NCI-H69 (cell line): ENCODE measurements around the gene HRAS.
"Not testable (repeated sequence)": the region's sequence is repeated elsewhere in the genome, so short reads cannot be mapped to it uniquely, and the experiment has no call there.

Experiments
- DNase-seq: peaks from one replicate; lab custom pipeline; 2025; lab: John Stamatoyannopoulos, UW

Gene HRAS

GRCh38 chr11:535519-536454 lies at the start of gene HRAS:
HRAS (minus strand) TSS chr11:535576.
- DNase-seq: peak; percentile 97

- no peak for DNase-seq
Observed at GRCh38 chr11:584287-584686, 48.9 kb upstream of the HRAS start.

DNA sequence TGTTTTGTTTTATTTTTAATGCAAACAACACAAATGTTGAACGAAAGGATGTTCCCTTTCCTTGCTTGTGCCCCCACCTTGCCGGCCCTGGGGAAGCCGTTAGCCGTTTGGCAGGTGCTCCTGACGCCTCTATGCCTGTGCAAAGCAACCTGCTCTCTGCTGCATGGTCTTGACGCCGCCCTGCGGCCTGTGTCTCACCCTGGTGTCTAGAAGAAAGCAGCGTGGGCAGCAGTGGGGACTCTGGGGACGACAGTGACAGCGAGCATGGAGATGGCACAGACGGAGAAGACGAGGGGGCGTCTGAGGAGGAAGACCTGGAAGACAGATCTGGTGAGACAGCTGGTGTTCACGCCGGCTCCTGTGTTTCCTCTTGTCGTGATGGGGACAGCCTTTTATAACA lies 46.4 kb upstream of the HRAS start:
- DNase-seq: no peak

DNA sequence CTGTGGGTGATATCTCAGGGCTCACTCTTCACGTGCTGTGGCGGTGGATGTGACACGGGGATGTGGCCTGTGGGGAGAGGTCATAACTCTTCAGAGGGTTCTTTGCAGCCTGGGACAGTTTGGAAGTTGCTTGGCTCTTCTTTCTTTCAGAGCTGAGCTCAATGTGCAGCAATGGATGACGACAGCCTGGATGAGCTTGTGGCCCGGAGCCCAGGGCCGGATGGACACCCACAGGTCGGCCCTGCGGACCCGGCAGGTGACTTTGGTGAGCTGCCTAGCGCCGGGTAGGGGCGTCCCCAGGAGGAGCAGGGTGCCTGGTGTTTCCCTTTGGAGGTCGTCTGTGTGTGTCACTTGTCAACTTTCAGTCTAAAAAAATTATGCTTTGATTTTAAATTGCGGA lies 46.0 kb upstream of the HRAS start:
- DNase-seq: no peak

GRCh38 chr11:579830-580601 lies 44.6 kb upstream of the HRAS start:
- DNase-seq: no peak

- no peak for DNase-seq
Observed at GRCh38 chr11:578276-579035, 43.1 kb upstream of the HRAS start.

- DNase-seq: no peak
Observed at GRCh38 chr11:577611-577894, 42.2 kb upstream of the HRAS start.

- DNase-seq: peak; percentile 23
Observed at GRCh38 chr11:576811-577610, 41.6 kb upstream of the HRAS start.

DNA sequence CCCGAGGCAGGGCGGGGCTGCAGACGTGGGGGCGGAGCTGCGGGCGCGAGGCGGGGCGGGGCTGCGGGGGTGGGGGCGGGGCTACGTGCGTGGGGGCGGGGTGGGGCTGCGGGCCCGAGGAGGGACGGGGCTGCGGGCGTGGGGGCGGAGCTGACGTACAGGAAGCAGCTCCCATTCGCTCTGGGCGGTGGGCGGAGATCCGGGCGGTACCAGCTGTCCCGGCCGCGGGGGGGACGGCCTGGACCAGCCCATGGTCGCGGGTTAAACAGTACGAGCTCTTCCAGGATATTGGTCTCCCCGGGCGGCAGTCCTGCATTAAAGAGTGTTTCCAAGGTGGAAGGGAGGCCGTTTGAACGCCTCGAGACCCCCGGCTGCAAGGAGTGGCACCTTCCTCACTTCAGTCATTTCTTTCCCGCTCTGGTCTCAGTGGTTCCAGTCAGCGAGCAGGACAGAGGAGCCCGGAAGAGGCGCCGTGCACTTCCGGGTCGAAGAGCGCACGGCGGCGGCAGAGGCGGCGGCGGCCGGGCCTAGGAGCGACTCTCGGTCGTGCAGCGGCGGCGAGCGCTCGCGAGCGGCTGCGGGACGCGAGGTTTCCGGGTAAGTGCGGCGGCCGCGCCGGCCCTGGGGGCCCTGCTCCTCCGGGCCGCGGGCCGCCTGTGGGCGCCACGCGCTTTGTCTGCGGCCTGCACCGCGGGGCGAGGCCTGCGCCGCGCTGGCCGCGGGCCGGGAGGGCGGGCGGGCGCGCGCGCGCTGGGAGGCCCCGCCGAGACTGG lies 40.8 kb upstream of the HRAS start, which contains the start of gene PHRF1:
PHRF1 (plus strand) TSS at position 475 of the 773 bp plus-strand sequence. CDS start 5,043 bp downstream, outside the sequence.
- peak; percentile 96 for DNase-seq

DNA sequence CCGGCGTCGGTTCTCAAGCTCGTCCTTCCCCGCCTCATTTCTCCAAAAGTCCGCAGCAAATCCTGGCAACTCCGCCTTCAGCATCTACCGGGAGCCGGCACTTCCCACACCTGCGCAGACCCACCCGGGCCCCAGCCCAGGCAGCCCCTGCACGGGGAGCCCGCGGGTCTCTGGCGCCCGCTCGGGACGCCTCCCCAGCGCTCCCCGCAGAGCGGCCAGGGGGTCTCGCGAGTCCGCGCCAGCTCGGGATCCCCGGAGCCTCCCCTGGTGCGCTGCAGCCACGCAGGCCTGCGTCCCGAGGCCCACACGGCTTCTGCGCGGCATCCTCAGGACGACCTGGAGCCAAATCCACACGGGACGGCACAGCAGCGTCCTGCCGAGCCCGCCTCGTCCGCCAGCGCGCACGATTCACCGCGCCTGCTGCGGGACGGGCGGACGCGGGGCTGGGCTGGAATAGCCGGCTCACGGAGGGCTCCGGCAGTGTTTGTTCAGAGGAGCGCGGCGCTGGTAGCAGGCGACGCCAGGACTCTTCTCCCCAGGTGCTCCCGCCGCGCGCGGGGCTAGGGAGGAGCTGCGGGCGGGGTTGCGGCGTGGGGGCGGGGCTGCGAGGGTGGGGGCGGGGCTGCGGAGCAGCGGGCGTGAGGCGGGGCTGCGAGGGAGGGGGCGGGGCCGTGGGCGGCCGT lies 40.1 kb upstream of the HRAS start:
- peak; percentile 95 for DNase-seq

DNA sequence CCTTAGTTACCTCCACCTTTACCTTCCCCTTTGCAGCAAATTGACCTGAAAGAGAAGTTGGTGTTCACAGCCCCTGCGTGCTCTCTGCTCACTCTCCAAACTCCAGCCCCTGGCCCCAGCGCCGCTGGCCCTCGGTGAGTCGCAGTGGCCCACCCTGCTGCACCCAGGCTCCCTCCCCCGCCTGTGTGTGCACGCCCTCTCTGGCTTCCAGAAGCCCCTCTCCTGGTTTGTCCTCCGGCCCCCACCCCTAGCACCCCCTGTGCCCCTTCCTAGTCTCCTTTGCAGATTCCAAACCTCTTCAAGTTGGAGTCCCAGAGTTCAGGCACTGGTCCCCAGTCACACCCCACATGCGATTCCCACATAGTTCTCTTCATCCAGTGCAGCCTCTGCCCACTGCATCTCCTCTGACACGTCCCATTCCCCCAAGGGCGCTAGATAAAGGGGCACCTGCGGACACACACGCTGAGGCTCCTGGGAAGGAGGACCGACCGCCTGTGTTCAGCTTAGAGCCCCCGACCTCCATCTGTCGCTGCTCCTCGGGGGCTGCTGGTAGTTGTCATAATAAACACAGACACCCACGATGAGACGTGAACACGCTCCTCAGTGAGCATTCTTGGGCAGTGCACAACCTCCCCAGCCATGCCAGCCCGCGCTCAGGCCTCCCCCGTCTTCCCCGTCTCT lies 39.4 kb upstream of the HRAS start:
- peak; percentile 69 for DNase-seq

DNA sequence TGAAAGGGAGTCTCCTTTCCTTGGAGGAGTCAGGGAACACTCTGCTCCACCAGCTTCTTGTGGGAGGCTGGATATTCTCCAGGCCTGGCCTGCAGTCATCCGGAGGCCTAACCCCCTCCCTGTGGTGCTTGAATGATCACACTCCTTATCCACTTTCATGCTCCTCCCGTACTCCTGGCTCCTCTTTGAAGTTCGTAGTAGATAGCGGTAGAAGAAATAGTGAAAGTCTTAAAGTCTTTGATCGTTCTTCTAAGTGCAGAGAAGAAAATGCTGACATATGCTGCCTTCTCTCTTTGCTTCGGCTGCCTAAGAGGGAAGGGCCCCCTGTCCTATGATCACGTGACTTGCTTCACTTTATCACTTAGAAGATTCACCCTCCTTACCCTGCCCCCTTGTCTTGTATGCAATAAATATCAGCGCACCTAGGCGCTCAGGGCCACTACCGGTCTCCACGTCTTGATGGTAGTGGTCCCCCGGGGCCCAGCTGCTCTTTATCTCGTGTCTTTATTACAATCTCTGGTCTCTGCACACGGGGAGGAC lies 38.7 kb upstream of the HRAS start:
- DNase-seq: not testable (repeated sequence)

- DNase-seq: no peak
Observed at GRCh38 chr11:573146-573759, 37.9 kb upstream of the HRAS start.

DNA sequence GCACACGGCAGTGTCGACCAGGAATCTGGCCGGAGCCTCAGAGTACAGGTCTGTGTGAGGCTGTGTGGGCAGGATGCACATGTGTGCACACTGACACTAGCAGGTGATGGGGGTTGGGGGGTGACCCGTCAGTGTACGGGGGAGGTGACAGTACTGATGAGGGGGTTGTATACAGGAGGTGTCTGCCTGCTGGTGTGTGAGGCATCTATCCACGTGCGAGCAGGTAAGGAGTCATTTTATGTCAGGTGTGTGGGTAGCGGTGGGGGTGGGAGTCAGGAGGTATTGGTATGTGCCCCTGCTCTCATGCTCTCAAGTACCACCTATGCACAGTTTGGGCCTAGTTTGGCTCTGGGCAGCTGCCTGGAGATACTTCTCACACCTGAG lies 36.4 kb upstream of the HRAS start:
- no peak for DNase-seq

- DNase-seq: no peak
Observed at GRCh38 chr11:569158-569885, 33.9 kb upstream of the HRAS start.

DNA sequence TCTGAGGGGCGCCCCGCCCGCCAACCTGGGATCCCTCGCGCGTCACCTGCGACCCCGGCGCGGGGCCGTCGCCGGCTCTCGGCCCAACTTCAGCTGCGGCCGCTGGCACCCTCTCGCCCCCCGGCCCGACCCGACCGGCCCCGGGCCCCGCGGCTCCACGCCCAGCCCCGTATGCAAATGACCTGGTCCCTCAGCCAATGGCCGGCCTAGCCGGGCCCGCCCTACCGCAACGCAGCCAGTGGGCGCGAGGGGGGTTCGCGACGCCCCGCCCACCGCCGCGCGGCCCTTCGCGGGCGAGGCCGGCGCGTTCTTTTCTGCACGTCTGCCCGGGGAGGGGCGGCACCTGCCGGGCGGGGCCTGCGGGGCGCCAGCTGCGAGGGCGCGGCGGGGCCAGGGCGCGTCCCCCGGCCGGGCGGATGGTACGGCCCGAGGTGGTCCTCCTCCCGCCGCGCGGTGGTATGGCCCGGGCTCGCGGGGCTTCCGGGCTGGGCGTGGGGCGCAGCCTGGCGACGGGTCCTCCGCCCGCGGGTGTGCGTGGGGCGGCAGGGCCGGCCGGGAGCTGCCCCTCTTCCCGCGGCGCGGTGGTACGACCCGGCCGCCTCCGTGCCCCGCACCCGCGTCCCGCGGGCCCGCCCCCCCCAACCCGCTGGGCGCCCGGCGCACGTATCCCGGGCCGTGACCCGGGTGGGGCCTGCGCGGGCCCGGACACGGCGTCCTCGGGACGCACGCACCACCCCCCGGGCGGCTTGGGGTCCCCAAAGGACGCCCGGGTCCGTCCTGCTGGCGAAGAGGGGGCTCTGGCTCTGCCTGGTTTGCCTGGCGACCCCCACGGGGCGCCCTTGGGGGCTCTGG lies 33.2 kb upstream of the HRAS start:
- DNase-seq: peak; percentile 99

GRCh38 chr11:567629-568292 lies 32.4 kb upstream of the HRAS start:
- DNase-seq: no peak
